ENCODE results near the gene C19orf25.
"Not testable (repeated sequence)": the region's sequence is repeated elsewhere in the genome, so short reads cannot be mapped to it uniquely, and the experiment has no call there.

Gene C19orf25

GRCh38 chr19:1481893-1482360, 2.9 kb upstream of the C19orf25 start:
- DNase-seq (ENCODE audit: low read depth, low spot score), result no peak

DNA sequence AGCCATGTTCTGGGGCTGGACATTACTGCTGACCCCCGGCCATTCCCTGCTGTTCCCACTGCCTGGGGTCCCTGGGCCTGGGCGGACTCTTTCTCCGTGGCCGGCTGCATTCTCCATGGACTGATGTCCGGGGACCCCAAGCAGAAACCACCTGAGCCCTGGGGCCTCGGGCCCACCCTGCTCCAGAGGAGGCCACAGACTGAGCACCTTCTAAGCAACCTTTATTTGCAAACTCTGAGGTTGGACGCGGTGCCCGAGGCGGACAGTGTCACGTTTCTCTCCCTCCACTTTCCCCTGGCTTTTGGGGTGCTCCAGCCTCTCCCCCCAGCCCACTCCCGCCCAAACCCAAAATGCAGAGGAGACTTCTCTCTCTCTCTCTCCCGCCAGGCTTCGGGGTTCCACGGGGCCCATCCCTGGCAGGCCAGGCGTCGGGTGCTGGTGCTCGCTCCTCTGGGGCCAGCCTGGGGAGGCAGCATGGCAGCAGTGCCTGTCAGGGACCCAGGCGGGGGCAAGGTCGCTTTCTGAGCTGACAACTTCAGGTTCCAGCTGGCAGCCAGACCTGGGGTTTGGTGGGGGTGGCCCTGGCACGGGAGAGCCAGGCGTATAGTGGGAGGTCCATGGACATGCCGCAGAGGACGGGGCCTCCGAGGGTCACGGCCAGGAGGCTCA, 2.3 kb upstream of the C19orf25 start:
- no peak for DNase-seq (ENCODE audit: low read depth, low spot score)

- not testable (repeated sequence) for DNase-seq (ENCODE audit: low read depth, low spot score)
Observed at GRCh38 chr19:1477056-1477455, 2.0 kb downstream of the C19orf25 start.

- DNase-seq (ENCODE audit: low read depth, low spot score), result no peak
Observed at GRCh38 chr19:1475751-1476437, 3.1 kb downstream of the C19orf25 start.

GRCh38 chr19:1474765-1475351, 4.2 kb downstream of the C19orf25 start:
- DNase-seq (ENCODE audit: low read depth, low spot score), result no peak

DNA sequence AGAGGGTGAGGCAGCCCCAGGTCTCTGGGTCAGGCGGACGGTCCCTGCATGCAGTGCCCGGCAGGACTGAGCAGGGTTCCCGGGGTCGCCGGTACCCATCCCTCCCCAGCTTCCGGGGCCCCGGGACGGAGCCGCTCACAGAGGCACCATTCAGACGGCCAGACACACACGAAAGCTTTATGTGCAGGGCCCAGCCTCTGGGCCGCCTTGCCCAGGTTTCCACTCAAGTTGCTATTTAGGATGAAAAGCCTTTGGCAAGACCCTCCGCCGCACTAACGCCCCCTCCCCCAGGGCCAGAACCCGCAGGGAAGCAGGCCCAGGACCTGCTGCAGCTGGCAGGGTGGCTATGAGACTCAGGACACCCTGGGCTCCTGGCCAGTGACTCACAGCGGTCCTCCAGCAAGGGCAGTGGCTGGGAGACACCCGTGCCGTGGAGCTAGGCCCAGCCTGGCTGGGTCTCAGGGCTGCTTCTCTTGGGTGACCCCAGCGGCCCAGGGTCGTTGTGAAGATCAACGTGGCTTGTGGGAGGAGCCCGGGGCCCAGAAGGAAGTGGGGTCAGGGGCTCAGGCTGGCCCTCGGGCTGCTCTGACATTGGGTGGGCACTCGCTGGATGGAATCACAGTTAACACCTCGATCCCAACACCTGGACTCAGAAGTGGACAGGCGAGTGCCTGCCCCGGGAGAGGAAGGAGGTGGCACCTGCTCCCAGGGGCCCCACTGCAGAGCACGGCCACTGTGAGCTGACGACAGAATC, 4.8 kb downstream of the C19orf25 start:
- DNase-seq (ENCODE audit: low read depth, low spot score), result no peak

DNA sequence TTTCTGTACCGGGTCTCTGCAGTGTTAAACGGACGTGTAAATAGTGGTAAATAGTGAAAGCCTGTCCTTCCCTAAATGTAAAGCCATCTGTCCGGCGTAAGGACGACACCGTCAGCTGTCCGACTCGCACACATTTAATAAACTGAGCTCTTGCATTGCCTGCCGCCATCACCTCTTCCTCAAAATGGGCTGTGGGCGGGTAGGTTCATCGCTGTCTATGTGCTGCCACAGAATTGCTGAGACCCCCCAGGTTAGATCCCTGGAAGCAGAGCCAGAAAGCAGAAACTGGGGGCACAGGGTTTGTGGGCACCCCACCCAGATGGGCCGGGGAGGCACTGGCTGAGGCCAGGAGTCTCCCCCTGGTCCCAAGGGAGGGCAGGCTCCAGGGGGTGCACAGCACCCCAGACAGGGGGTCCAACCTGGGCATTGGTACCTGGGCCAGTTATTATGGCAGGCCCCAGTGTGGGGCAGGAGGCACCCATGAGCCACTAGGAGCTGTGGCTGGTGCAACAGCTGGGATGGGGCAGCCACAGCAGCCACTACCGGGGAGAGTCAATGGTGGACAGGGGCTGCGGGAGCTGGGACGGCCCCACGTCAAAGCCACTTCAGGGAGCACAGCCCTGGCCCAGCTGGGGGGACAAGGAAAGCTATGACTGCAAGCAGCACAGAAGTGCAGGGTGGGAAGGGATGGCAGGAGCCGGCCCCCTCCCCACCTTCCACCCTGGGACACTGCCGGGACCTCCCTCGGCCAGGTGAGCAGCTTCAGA, 5.7 kb downstream of the C19orf25 start:
- no peak for DNase-seq (ENCODE audit: low read depth, low spot score)

DNA sequence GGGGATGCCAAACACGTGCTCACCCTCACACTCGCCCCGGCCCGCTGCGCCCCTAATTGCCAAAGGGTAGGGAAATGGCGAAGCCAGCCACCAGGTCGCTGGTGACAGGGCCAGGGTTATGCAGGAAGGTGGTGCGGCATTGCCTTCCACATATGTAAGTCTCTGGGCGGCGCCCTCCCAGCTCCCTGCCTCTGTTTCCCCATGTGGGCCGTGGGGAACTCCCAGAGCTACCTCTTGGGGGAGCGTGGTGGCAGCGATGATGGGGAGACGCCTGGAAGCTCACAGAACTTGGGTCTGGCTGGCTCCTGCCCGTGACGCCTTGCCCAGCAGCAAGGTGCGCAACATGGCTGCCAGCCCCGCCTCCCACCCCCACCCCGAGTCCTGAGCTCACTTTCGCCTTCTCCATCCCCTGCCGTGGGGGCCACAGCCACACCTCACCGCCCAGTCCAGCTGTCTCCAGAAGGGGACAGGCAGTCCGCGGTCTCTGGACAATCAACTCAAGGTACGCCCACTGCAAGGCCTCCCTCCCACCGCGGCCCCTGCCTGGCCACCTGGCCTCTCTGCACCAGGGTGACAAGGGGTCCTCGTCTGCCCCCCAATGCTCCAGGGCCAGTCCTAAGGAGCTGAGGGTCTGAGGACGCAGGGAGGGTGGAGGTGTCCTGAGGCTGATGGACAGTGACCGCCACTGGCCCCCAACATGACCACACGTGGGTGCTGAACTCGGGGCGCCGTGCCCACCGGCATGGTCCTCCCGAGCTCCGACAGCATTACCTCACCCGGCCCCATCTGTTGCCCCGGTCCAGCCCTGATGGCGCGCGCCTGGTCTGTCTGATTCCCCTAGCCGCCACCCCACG, 6.6 kb downstream of the C19orf25 start:
- no peak for DNase-seq (ENCODE audit: low read depth, low spot score)

GRCh38 chr19:1471515-1472160, 7.4 kb downstream of the C19orf25 start:
- no peak for DNase-seq (ENCODE audit: low read depth, low spot score)

- no peak for DNase-seq (ENCODE audit: low read depth, low spot score)
Observed at GRCh38 chr19:1471010-1471514, 8.0 kb downstream of the C19orf25 start.

- DNase-seq (ENCODE audit: low read depth, low spot score), result no peak
Observed at GRCh38 chr19:1470305-1471009, 8.6 kb downstream of the C19orf25 start.

DNA sequence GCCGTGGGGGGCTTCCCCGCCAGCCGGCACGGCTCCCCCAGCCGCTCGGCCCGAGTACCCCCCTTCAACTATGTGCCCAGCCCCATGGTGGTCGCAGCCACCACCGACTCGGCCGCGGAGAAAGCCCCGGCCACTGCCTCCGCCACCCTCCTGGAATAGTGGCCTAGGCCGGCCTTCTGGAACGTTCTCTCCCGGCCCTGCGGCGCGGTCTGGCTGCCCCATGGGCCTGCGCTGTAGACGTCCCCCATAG, 9.0 kb downstream of the C19orf25 start:
- no peak for DNase-seq (ENCODE audit: low read depth, low spot score)

- no peak for DNase-seq (ENCODE audit: low read depth, low spot score)
Observed at GRCh38 chr19:1469255-1470054, 9.6 kb downstream of the C19orf25 start.

- DNase-seq (ENCODE audit: low read depth, low spot score), result no peak
Observed at GRCh38 chr19:1468821-1469254, 10.2 kb downstream of the C19orf25 start.

DNA sequence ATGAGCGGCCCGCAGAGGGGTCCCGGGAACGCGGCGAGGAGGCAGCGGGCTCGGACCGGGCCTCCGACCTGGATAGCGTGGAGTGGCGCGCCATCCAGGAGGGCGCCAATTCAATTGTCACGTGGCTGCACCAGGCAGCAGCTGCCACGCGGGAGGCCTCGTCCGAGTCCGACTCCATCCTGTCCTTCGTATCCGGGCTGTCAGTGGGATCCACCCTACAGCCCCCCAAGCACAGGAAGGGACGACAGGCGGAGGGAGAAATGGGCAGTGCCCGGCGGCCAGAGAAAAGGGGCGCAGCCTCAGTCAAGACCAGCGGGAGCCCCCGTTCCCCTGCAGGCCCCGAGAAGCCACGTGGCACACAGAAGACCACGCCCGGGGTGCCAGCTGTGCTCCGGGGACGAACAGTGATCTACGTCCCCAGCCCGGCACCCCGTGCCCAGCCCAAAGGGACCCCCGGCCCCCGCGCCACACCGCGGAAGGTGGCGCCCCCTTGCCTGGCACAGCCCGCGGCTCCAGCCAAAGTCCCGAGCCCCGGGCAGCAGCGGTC, 10.7 kb downstream of the C19orf25 start:
- no peak for DNase-seq (ENCODE audit: low read depth, low spot score)

GRCh38 chr19:1467490-1468273, 11.3 kb downstream of the C19orf25 start:
- DNase-seq (ENCODE audit: low read depth, low spot score), result no peak

- no peak for DNase-seq (ENCODE audit: low read depth, low spot score)
Observed at GRCh38 chr19:1467215-1467489, 11.9 kb downstream of the C19orf25 start.
